Effector memory CD4-positive, alpha-beta T cell (primary cell): ENCODE data around the gene CIAO3.

ENCODE experiments used
- DNase-seq, 3 donors: peaks; one replicate each; pipeline ENCODE4 v3.0.0-alpha.2; 2020
- H3K27ac ChIP-seq: 2 replicates; pipeline ENCODE4 v1.7.0; 2013; ENCODE audit warnings: mild to moderate bottlenecking, low read length, moderate library complexity; ENCODE audit not compliant: insufficient read depth, poor library complexity, severe bottlenecking
- H3K27me3 ChIP-seq: replicated peaks from 2 replicates; pipeline ENCODE4 v1.7.0; 2013; ENCODE audit warnings: mild to moderate bottlenecking, low read length; ENCODE audit not compliant: insufficient read depth, control insufficient read depth, poor library complexity, severe bottlenecking
- H3K36me3 ChIP-seq: 2 replicates; pipeline ENCODE4 v1.7.0; 2013; ENCODE audit warnings: mild to moderate bottlenecking, low read length, moderate library complexity; ENCODE audit not compliant: control insufficient read depth, insufficient read depth
- H3K4me1 ChIP-seq: 2 replicates; pipeline ENCODE4 v1.7.0; 2013; ENCODE audit warnings: low read length, mild to moderate bottlenecking; ENCODE audit not compliant: control insufficient read depth, insufficient read depth, poor library complexity, severe bottlenecking
- H3K4me3 ChIP-seq: 2 replicates; pipeline ENCODE4 v1.7.0; 2013; ENCODE audit warnings: low read length, low read depth, mild to moderate bottlenecking; ENCODE audit not compliant: insufficient read depth, poor library complexity, severe bottlenecking
- H3K9me3 ChIP-seq: 2 replicates; pipeline ENCODE4 v1.7.0; 2013; ENCODE audit warnings: mild to moderate bottlenecking, low read length, moderate library complexity; ENCODE audit not compliant: control insufficient read depth

Gene CIAO3

DNA sequence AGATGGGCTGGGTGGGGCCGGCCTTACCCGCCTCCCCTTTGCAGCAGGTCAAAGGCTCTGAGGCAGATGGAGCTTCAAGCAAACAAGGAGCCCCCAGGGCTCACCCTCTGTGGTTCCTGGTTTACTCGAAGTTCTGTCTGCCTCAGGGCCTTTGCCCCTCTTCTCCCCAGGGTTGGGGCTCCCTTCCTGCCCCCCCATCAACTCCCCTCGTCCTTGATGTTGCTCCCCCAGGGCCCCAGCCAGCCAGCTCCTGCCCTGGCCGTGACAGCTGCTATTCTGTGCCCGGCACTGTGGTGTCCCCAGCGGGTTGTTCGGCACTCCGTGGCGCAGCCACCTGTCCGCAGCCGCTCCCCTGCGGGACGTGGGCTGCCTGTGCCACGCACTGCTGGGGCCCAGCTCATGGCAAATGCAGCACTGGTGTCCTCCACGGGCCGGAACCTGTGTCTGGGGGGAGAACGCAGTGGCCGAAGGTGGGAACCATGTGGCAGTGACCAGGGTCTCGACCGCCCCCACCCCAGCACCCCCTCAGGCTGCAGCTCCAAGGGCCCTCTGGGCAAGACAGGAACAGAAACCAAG is 30.2 kb downstream of the CIAO3 start:
- DNase-seq, result no peak
- Histone ChIP-seq H3K9me3 (no peaks in the 10 kb centered on the region), H3K4me1 (peaks cover 14% of the 10 kb centered on the region), H3K27ac (no peak overlapping the region), H3K27me3 (peaks cover 43% of the 10 kb centered on the region), H3K4me3 (no peak overlapping the region), H3K36me3 (no peaks in the 10 kb centered on the region)

DNA sequence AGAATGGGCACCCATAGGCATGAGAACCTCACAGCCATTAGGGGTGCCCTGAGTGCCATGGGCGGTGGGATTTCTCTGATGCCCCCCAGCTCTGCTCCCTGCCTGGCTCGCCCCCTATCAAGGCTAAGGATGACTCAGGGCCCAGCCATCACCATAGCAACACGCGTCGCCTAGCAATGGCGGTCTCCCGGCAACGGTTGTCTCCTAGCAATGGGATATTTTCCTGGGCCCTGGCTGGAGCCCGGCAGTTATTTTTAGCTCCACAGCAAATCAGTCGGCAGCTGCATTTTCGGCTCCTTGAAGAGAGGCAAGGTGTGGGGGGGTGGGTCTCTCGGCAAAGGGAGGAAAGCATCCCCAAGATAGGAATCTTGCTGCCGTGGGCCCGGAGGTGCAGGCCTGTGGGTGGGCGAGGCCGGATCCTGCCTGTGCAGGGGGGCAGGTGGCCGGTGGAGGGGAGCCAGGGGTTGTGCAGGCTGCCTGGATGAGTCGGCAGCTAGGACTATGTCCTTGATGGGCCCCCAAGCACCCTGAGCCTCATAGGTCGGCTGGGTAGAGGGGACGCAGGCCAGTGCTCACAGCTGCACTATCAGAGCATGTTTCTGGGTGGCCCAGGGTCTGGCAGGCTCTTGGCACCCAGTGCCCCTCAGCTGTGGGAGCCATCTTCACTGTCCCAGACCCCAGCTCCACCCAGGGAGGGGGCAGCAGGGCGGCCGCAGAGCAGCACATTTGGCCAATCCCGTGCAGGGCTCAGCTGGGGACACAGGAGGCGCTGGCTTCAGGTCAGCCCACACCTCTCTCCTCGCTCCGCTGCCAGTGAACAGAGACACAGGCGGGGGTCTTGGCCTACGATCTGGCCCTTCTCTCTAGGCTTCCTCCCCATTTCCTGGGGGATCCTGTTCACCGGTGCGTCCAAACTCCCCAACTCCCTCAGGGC is 31.0 kb downstream of the CIAO3 start:
- H3K27me3 ChIP-seq, result peaks cover 46% of the 10 kb centered on the region
- H3K27ac ChIP-seq, result no peak overlapping the region
- no peak for DNase-seq
- no peak overlapping the region for H3K4me3 ChIP-seq
- H3K9me3 ChIP-seq, result no peaks in the 10 kb centered on the region
- H3K36me3 ChIP-seq, result no peaks in the 10 kb centered on the region
- peaks cover 15% of the 10 kb centered on the region for H3K4me1 ChIP-seq

DNA sequence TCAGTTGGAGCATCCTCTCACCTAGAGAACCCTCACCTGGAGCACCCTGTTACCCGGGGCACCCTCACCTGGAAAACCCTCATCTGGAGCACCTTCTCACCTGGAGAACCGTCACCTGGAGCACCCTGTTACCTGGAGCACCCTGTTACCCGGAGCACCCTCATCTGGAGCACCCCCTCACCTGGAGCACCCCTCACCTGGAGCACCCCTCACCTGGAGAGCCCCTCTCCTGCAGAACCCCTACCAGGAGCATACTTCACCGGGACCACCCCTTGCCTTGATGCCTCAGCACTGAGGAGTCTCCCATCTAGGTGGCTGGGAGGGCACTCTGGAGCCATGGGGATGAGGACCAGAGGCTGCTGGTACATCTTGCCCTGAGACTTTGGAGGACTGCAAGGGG is 31.8 kb downstream of the CIAO3 start:
- no peak overlapping the region for H3K27ac ChIP-seq
- no peak overlapping the region for H3K4me3 ChIP-seq
- H3K36me3 ChIP-seq, result no peaks in the 10 kb centered on the region
- H3K4me1 ChIP-seq, result peaks cover 13% of the 10 kb centered on the region
- H3K9me3 ChIP-seq, result no peaks in the 10 kb centered on the region
- no peak for DNase-seq
- H3K27me3 ChIP-seq, result peaks cover 55% of the 10 kb centered on the region

DNA sequence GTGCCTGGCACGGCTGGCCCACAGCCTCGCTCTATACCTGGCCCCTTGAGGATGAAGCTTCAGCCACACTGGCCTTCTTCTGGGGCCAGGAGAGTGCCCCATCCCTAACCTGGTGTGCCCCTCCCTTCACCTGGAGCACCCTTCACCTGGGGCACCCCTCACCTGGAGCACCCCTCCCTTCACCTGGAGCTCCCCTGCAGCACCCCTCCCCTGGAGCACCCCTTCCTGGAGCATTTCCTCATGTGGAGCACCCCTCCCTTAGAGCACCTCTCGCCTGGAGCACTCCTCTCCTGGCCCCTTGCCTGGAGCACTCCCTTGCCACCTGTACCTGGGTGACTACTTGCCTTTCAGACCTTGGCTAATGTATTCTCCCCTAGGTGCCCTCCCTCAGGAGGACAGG is 32.8 kb downstream of the CIAO3 start:
- Histone ChIP-seq H3K9me3 (no peaks in the 10 kb centered on the region), H3K4me3 (no peak overlapping the region), H3K4me1 (peaks cover 13% of the 10 kb centered on the region), H3K27me3 (peaks cover 65% of the 10 kb centered on the region), H3K27ac (no peak overlapping the region), H3K36me3 (no peaks in the 10 kb centered on the region)
- DNase-seq, result no peak

DNA sequence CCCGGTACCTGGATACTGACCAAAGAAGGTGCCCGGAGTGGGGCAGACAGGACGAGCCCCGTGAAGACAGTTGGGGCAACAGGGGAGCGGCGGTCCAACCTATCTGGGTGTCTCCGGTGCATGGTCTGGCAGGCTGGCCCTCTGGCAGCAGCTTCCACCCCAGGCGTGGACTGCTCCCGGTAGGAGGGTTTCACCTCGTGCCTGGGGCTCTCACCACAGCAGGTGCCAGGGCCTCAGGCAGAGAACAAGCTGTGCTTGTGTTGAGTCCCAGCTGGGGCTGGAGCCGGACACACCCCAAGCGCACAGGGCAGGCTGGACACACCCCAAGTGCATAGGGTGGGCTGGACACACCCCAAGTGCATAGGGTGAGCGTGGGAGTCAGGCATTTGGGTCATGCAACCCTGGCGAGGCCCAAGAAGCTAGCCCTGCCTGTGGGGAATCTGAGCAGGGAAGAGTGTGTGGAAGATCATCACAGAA is 33.7 kb downstream of the CIAO3 start:
- Histone ChIP-seq H3K9me3 (no peaks in the 10 kb centered on the region), H3K27ac (no peak overlapping the region), H3K36me3 (no peaks in the 10 kb centered on the region), H3K4me3 (no peak overlapping the region), H3K4me1 (peaks cover 13% of the 10 kb centered on the region), H3K27me3 (peaks cover 74% of the 10 kb centered on the region)
- DNase-seq, result no peak

DNA sequence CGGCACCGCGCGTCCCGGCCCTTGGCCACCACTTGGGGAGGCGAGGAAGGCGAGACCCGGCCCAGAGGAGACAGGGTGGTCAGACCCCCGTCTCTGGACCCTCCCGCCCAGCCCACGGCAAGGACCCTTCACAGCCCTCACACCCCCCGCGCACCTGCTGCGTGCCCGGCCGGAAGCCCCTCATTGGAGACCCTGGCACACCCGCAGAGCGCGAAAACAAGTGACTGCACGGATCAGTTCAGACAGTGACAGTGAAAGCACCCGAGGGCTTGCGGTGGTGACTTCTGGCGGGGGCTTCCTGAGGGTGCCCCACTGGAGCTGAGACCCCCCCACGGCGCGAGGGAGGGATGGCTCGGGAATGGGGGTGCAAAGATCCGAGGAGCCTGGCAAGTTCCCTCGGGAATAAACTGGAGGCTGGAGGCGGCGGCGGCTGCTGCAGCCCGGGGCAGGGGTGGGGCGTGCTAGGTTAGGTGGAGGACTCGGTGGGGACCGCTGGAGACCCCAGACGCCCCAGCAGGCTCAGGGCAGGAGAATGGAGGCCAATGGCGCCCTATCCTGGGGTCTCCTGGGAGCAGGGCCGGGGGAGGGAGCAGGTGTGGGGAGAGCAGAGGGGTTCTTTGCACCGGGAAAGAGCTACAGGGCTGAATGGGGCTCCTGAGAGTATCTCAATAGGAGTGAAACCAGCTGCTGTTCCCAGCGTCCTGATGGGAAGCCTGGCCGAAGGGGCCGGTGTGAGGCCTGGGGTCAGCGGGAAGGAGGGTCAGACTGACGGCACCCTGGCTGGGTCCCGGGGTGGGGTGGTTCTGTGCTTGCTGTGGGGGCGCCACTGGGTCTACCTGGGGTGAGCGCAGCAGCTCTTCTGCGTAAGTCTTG is 34.4 kb downstream of the CIAO3 start:
- Histone ChIP-seq H3K9me3 (no peaks in the 10 kb centered on the region), H3K27ac (no peak overlapping the region), H3K4me3 (no peak overlapping the region), H3K36me3 (no peaks in the 10 kb centered on the region), H3K27me3 (peaks cover 78% of the 10 kb centered on the region), H3K4me1 (peaks cover 19% of the 10 kb centered on the region)
- no peak for DNase-seq

DNA sequence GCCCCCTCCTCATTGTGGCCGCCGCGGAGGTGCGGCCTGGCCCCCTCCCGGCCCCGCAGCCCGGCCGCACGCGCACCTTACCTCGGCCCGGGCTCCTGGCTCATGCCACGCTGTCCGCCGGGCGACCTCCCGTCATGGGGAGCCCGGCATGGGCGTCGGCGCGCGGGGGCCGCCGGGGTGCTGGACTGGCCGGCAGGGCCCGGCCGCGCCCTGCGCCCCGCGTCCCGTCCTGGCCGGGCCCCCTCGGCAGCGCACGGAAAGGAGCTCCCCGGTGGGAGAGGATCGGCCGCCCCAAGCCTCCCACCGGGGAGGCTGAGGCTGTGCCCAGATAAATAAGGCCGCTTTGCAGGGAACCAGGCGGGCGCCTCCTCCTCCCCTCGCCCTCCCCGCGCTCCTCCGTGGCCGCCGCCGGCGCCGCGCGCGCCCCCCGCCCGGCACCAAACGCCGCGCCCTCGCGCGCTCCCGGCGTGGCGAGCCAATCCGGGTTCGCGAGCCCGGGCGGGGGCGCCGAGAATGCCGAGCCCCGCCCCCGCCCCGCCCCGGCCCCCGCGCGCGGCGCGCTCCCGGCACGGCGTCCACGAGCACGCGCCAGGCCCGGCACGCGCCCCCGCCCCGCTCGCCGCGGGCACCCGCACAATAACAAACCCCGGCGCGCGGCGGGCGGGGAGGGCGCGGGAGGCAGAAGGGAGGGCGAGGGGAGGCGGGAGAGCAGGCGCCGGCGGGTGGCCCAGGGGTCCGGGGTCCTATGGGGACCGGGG is 35.2 kb downstream of the CIAO3 start, which contains the start of gene FBXL16:
FBXL16 (minus strand) TSS at position 371 of the 758 bp plus-strand sequence. CDS start 8,396 bp downstream, outside the sequence.
- peaks cover 27% of the 10 kb centered on the region for H3K4me1 ChIP-seq
- H3K9me3 ChIP-seq, result no peaks in the 10 kb centered on the region
- H3K27me3 ChIP-seq, result peaks cover 69% of the 10 kb centered on the region
- no peaks in the 10 kb centered on the region for H3K36me3 ChIP-seq
- H3K4me3 ChIP-seq, result no peak within 1 kb of the TSS
- no peak for DNase-seq
- no peak within 1 kb of the TSS for H3K27ac ChIP-seq

DNA sequence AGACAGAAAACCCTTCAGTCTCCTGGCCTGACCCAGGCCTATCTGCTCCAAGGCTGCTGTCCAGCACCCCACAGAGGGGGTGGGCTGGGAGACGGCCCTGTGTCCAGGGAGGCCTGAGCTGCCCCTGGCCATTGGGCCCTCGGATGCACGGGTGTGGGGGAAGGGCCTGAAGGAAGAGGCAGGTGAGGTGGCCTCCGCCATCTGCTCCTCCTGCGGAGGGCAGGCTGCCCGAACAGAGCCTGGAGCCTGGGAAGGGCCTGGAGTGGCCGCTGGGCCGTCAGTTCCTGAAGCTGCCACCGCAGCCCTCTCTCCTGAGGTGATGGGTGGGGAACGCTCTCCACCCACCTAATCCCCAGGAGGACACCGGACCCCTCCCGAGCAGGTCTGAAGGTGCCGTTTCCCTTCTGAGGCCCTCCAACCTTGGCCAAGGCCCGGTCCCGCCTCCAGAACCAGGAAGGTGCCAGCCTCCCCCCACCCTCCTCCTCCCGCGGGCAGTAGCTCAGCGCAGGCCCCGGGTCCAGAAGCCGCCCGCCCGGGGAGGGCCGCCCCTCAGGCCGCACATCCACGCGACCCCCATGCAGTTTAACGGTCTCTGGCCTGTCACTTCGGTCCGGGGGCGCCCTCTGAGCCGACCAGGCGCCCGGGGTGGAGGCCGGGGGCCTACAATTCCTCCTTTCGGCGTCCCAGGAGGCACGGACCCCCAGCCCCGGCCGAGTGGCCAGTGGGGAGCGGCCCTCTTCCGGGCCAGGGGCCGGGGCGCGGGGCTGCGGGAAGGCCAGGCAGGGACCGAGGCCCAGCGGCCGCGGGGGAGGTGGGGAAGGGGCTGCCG is 36.0 kb downstream of the CIAO3 start:
- DNase-seq, result no peak
- H3K27ac ChIP-seq, result no peak overlapping the region
- H3K9me3 ChIP-seq, result no peaks in the 10 kb centered on the region
- H3K4me3 ChIP-seq, result no peak overlapping the region
- peaks cover 62% of the 10 kb centered on the region for H3K27me3 ChIP-seq
- H3K4me1 ChIP-seq, result peaks cover 36% of the 10 kb centered on the region
- H3K36me3 ChIP-seq, result no peaks in the 10 kb centered on the region

DNA sequence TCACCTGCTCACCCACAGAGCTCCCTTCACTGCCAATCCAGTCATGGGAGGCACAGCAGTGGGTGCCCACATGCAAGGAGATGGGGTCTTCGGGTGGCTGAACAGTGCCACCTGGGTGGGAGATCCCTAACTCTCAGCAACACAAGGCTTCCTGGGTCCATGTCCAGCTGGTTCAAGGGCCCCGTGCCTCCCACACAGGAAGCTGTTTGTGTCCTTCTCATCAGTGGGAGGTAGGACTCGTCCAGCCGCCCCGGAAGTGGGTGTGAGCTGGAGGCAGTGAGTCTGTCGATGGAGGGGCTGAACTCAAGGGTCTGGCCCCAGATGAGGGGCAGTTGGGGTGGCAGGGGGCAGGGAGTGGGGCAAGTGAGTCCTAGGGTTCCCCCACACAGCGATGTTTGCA is 36.8 kb downstream of the CIAO3 start:
- no peak for DNase-seq
- no peak overlapping the region for H3K27ac ChIP-seq
- H3K9me3 ChIP-seq, result no peaks in the 10 kb centered on the region
- no peaks in the 10 kb centered on the region for H3K36me3 ChIP-seq
- H3K4me3 ChIP-seq, result no peak overlapping the region
- H3K27me3 ChIP-seq, result peaks cover 55% of the 10 kb centered on the region
- peaks cover 43% of the 10 kb centered on the region for H3K4me1 ChIP-seq
